Measurements from ENCODE around the gene FBXO17. TPM values are rescaled to one million over a fixed set of nuclear protein-coding genes. Genes with fewer than 3 reads are reported as not detected.

The FBXO17 gene
- total RNA-seq, 6 donors from 2014 or later, result 5.0 to 18.9 (median 10.4) TPM

DNA sequence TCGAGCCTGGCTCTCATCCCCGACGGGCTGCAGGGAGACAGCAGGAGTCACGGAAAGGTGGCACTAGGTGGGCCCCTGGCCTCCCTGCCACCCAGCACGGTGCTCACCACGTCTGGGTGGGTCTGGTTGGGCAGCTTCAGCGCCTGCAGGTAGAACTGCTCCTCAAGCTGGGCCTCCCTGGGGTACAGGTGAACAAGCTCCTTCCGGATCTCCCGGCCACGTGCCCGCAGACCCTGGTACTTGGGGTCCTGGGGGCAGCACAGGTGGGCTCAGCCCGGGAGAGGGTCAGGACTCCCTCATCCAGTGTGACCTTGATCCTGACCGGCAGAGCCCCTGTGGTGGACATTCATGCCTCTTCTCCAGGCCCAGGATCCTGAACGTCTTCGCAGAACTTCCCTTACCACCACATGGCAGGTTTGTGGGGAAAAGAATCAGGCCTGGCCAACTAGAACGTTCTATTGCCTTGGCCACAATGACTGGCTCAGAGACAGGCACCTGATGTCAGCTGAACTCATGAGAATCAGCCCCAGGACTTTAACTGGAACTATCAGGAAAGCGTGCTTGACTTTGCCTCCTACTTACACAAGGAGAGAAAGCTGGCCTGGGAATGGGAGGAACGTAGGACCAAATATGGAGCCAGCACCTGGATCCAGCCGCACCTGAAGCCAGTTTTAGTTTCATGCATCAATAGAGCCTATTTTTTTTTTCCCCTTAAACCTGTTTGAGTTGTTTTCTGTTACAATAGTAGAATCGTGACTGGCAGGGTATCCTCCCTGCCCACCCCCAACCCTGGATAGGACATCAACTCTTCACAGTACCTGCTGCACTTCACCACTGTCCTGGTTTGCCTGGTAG, 53.9 kb downstream of the FBXO17 start:
- TF ChIP-seq, protein P1, sequence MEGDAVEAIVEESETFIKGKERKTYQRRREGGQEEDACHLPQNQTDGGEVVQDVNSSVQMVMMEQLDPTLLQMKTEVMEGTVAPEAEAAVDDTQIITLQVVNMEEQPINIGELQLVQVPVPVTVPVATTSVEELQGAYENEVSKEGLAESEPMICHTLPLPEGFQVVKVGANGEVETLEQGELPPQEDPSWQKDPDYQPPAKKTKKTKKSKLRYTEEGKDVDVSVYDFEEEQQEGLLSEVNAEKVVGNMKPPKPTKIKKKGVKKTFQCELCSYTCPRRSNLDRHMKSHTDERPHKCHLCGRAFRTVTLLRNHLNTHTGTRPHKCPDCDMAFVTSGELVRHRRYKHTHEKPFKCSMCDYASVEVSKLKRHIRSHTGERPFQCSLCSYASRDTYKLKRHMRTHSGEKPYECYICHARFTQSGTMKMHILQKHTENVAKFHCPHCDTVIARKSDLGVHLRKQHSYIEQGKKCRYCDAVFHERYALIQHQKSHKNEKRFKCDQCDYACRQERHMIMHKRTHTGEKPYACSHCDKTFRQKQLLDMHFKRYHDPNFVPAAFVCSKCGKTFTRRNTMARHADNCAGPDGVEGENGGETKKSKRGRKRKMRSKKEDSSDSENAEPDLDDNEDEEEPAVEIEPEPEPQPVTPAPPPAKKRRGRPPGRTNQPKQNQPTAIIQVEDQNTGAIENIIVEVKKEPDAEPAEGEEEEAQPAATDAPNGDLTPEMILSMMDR (IDR thresholded peaks at IDR 0.05), result no peak
- TF ChIP-seq EP300 (IDR thresholded peaks at IDR 0.05) (no peak), POLR2AphosphoS5 (IDR thresholded peaks at IDR 0.05) (no peak), POLR2A (IDR thresholded peaks at IDR 0.05) (no peak)
- no peaks in the 10 kb centered on the region for H3K9me3 ChIP-seq
- 85 to 89% methylated on average over 8 to 15 of the region's 20 CpGs for whole genome bisulfite sequencing, 2 donors
- ATAC-seq (ENCODE audit: low FRiP score in 2 of 2) (no peak), DNase-seq (peak in 1 of 2 donors; percentile 53)
- no peaks in the 10 kb centered on the region for H3K4me1 ChIP-seq
- no peak overlapping the region for H3K4me3 ChIP-seq
- no peak overlapping the region for H3K27ac ChIP-seq
- no peaks in the 10 kb centered on the region for H3K27me3 ChIP-seq
- peaks cover 3 to 38% (median 20%) of the 10 kb centered on the region in 4 donors for H3K36me3 ChIP-seq

- Histone ChIP-seq H3K9me3 (no peaks in the 10 kb centered on the region), H3K4me1 (no peaks in the 10 kb centered on the region), H3K36me3 (peaks cover 3 to 35% (median 20%) of the 10 kb centered on the region in 4 donors), H3K4me3 (no peak overlapping the region), H3K27me3 (no peaks in the 10 kb centered on the region), H3K27ac (no peak overlapping the region)
- DNase-seq, result no peak
- ATAC-seq (ENCODE audit: low FRiP score in 2 of 2), result no peak
- WGBS, 2 donors, result 77 to 79% methylated on average over 11 to 14 of the region's 14 CpGs
- TF ChIP-seq POLR2AphosphoS5 (IDR thresholded peaks at IDR 0.05) (no peak), POLR2A (IDR thresholded peaks at IDR 0.05) (no peak), EP300 (IDR thresholded peaks at IDR 0.05) (no peak)
- TF ChIP-seq, protein P1 (IDR thresholded peaks at IDR 0.05), result no peak
Observed at GRCh38 chr19:38920602-38921419, 54.7 kb downstream of the FBXO17 start.

- Histone ChIP-seq H3K27me3 (no peaks in the 10 kb centered on the region), H3K36me3 (peaks cover 3 to 28% (median 16%) of the 10 kb centered on the region in 4 donors), H3K4me3 (no peak overlapping the region), H3K9me3 (no peaks in the 10 kb centered on the region), H3K27ac (no peak overlapping the region), H3K4me1 (no peaks in the 10 kb centered on the region)
- no peak for ATAC-seq (ENCODE audit: low FRiP score in 2 of 2)
- TF ChIP-seq POLR2AphosphoS5 (IDR thresholded peaks at IDR 0.05) (no peak), POLR2A (IDR thresholded peaks at IDR 0.05) (no peak), EP300 (IDR thresholded peaks at IDR 0.05) (no peak)
- TF ChIP-seq, protein P1 (IDR thresholded peaks at IDR 0.05), result no peak
- WGBS, 2 donors, result 71 to 75% methylated on average over 20 to 21 of the region's 21 CpGs
- no peak for DNase-seq
Observed at GRCh38 chr19:38919837-38920601, 55.5 kb downstream of the FBXO17 start.

DNA sequence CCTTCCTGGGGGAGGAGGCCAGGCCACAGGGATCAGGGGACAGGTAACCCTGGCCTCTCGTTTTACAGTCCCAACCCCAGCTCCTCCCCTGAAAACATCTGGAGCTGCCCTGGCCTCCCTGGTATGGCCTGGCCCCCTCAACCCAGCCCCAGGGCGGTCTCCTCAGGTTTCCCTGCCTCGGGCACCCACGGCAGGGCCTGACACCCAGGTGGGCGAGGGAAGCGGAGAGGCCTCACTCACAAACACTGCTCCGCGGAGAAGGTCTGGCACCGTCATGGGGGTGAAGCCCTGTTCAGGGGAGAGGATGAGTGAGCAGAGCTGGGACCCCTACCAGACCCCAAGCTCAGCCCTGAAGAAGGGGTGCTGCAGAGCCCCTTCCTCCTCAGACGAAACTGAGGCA, 57.0 kb downstream of the FBXO17 start:
- no peak for ATAC-seq (ENCODE audit: low FRiP score in 2 of 2)
- H3K4me3 ChIP-seq, result no peak overlapping the region
- no peaks in the 10 kb centered on the region for H3K27me3 ChIP-seq
- H3K36me3 ChIP-seq, result peaks cover 0 to 16% (median 5%) of the 10 kb centered on the region in 4 donors
- no peak overlapping the region for H3K27ac ChIP-seq
- H3K9me3 ChIP-seq, result no peaks in the 10 kb centered on the region
- 93 to 98% methylated on average over 7 to 9 of the region's 10 CpGs for WGBS, 2 donors
- TF ChIP-seq EP300 (IDR thresholded peaks at IDR 0.05) (no peak), POLR2A (IDR thresholded peaks at IDR 0.05) (no peak), POLR2AphosphoS5 (IDR thresholded peaks at IDR 0.05) (no peak)
- TF ChIP-seq, protein P1 (IDR thresholded peaks at IDR 0.05), result no peak
- no peaks in the 10 kb centered on the region for H3K4me1 ChIP-seq
- no peak for DNase-seq

All from upper lobe of left lung (tissue), 6 donors.